GM12878 (cell line): ENCODE data around the gene CYSTM1. TPM values are rescaled to one million over a fixed set of nuclear protein-coding genes. Genes with fewer than 3 reads are reported as not detected.

Experiments used
- ATAC-seq: fragments of 200-7000 bp; cut with Tn5 transposase; 3 replicates; pipeline ENCODE4 v1.9.1; 2020; ENCODE audit warnings: mild to moderate bottlenecking, moderate library complexity
- BruUV-seq: library from RNA; stranded (reverse); fragments of 400-500 nt; replicated peaks from 2 replicates; lab custom pipeline; 2021; lab: Mats Ljungman, UMichigan
- CTCF ChIA-PET: fragments of 300-600 bp; sonication (Branson Sonifier 250); formaldehyde crosslinking; extraction: SDS; loops from one replicate; lab custom pipeline; 2021; ENCODE audit warnings: inconsistent platforms; lab: Yijun Ruan, JAX
- POLR2A ChIA-PET: fragments of 350-600 bp; formaldehyde crosslinking; extraction: SDS; loops from one replicate; lab custom pipeline; 2021; ENCODE audit warnings: inconsistent platforms; lab: Charles Lee
- RAD21 ChIA-PET: fragments of 300-600 bp; sonication (Branson Sonifier 250); formaldehyde crosslinking; loops from one replicate; lab custom pipeline; 2023; ENCODE audit warnings: antibody characterized with exemption; ENCODE audit not compliant: unreplicated experiment; lab: Charles Lee
- SMC1A ChIA-PET: fragments of 300-600 bp; sonication (Branson Sonifier 250); formaldehyde crosslinking; loops from one replicate; lab custom pipeline; 2023; ENCODE audit not compliant: unreplicated experiment, uncharacterized antibody; lab: Charles Lee
- DNase-seq: peaks from one replicate; pipeline ENCODE4 v3.0.0-alpha.2; 2011; ENCODE audit warnings: low read depth, low spot score
- FAIRE-seq: peaks from 3 replicates; lab custom pipeline; 2011; peaks lifted over from hg19 to GRCh38; lab: Jason Lieb, UNC
- H2AFZ ChIP-seq: 2 replicates; pipeline ENCODE4 v1.6.0; 2011; ENCODE audit warnings: low read depth, low read length, control low read depth; ENCODE audit not compliant: control insufficient read depth
- H3K27ac ChIP-seq: 2 replicates; pipeline ENCODE4 v1.5.1; 2011; ENCODE audit warnings: control low read depth; ENCODE audit not compliant: control insufficient read depth, insufficient read depth
- H3K27me3 ChIP-seq, 2 experiments: replicated peaks in 1 of 2; 2 replicates each; pipeline versions ENCODE4 v1.6.0 to v1.6.1; 2011; ENCODE audit warnings: low read length in 1 of 2; ENCODE audit not compliant: control insufficient read depth in 2 of 2, insufficient read depth in 2 of 2
- H3K36me3 ChIP-seq, 2 experiments: 2 replicates each; pipeline ENCODE4 v1.5.1; 2011; ENCODE audit warnings: low read length in 1 of 2; ENCODE audit not compliant: control insufficient read depth in 2 of 2, insufficient read depth in 2 of 2
- H3K4me1 ChIP-seq: 2 replicates; pipeline ENCODE4 v1.6.1; 2011; ENCODE audit warnings: mild to moderate bottlenecking, low read length, moderate library complexity, mixed read lengths; ENCODE audit not compliant: control insufficient read depth, insufficient read depth
- H3K4me2 ChIP-seq: 2 replicates; pipeline ENCODE4 v1.6.0; 2011; ENCODE audit warnings: control low read depth; ENCODE audit not compliant: control insufficient read depth, insufficient read depth
- H3K4me3 ChIP-seq: fragments of 200-600 bp; sonication (generic); 2 replicates; pipeline ENCODE4 v1.5.1; 2016
- H3K79me2 ChIP-seq: 2 replicates; pipeline ENCODE4 v1.6.0; 2011; ENCODE audit warnings: low read length; ENCODE audit not compliant: control insufficient read depth, insufficient read depth
- H3K9ac ChIP-seq: 2 replicates; pipeline ENCODE4 v1.8.0; 2011; ENCODE audit warnings: low read length, control low read depth, mixed read lengths; ENCODE audit not compliant: control insufficient read depth, insufficient read depth
- H3K9me3 ChIP-seq: replicated peaks from 3 replicates; pipeline ENCODE4 v1.5.1; 2011; ENCODE audit warnings: mild to moderate bottlenecking, low read length; ENCODE audit not compliant: control insufficient read depth, insufficient read depth
- H4K20me1 ChIP-seq: 2 replicates; pipeline ENCODE4 v1.6.0; 2011; ENCODE audit not compliant: control insufficient read depth, insufficient read depth
- CBX3 ChIP-seq: fragments of 200-600 bp; sonication (generic); IDR thresholded peaks from 2 replicates; pipeline ENCODE4 v1.6.1; 2016; ENCODE audit warnings: low read depth, borderline replicate concordance
- GATAD2B ChIP-seq: fragments of 450-650 bp; conservative IDR thresholded peaks from 2 replicates; pipeline ENCODE4 v1.6.1; 2017; ENCODE audit warnings: low read depth, mild to moderate bottlenecking, moderate library complexity
- HDGF ChIP-seq: fragments of 450-650 bp; IDR thresholded peaks from 2 replicates; pipeline ENCODE4 v1.6.1; 2016; ENCODE audit warnings: antibody characterized with exemption
- IRF5 ChIP-seq: fragments of 450-650 bp; IDR thresholded peaks from 2 replicates; pipeline ENCODE4 v1.6.1; 2017; ENCODE audit warnings: borderline replicate concordance
- LARP7 ChIP-seq: fragments of 450-650 bp; IDR thresholded peaks from 2 replicates; pipeline ENCODE4 v1.6.1; 2017; ENCODE audit warnings: mild to moderate bottlenecking
- MTA2 ChIP-seq: fragments of 450-650 bp; IDR thresholded peaks from 2 replicates; pipeline ENCODE4 v1.6.1; 2016; ENCODE audit warnings: low read depth, mild to moderate bottlenecking, moderate library complexity
- NFYA ChIP-seq: IDR thresholded peaks from 2 replicates; pipeline ENCODE4 v1.6.1; 2011; ENCODE audit warnings: low read depth, mild to moderate bottlenecking, low read length, improper control_type of control experiment, borderline replicate concordance
- PKNOX1 ChIP-seq: fragments of 450-650 bp; IDR thresholded peaks from 2 replicates; pipeline ENCODE4 v1.6.1; 2016; ENCODE audit warnings: mild to moderate bottlenecking
- REST ChIP-seq: IDR thresholded peaks from 2 replicates; pipeline ENCODE4 v1.6.1; 2012; ENCODE audit warnings: mild to moderate bottlenecking, low read depth, low read length
- ZNF274 ChIP-seq: IDR thresholded peaks from one replicate; pipeline ENCODE4 v1.8.0; 2011; ENCODE audit not compliant: insufficient read length, insufficient read depth
- ZSCAN29 ChIP-seq: fragments of 450-650 bp; IDR thresholded peaks from 2 replicates; pipeline ENCODE4 v1.6.1; 2017; ENCODE audit warnings: mild to moderate bottlenecking, moderate library complexity
- WGBS: methylation state at CpG from one replicate; pipeline ENCODE4 v1.1.6; 2016; ENCODE audit warnings: low lambda C conversion rate; ENCODE audit not compliant: insufficient replicate concordance, insufficient coverage; ENCODE audit errors: missing lambda C conversion rate; 5-methylcytosine and 5-hydroxymethylcytosine counted together
- in situ Hi-C: fragments of 300-500 bp; cut with MboI; formaldehyde crosslinking; loops from 9 replicates; pipeline ENCODE4 v1.14.3; 2018; ENCODE audit warnings: mixed read lengths
- intact Hi-C: fragments of 100-400 bp; cut with micrococcal nuclease; formaldehyde crosslinking; loops from one replicate; pipeline ENCODE4 v1.14.2; 2022; ENCODE audit not compliant: unreplicated experiment
- polyA plus RNA-seq, 11 experiments: library from polyadenylated mRNA; depleted of rRNA in 4 of 11; unstranded in 6 of 11; stranded (reverse) in 5 of 11; fragments of >200 nt; fragmentation: Nextera tagmentation in 4 of 11; fragmentation: Illumina TruSeq in 1 of 11; extraction: Ambion mirVana in 4 of 11; extraction: Trizol in 1 of 11; gene quantifications; 1 replicate in 1 of 11; 2 replicates in 10 of 11; pipeline versions ENCODE4 v1.2.1 to v1.2.3, GENCODE V29; 2011 to 2016; ENCODE audit warnings: inconsistent platforms in 2 of 11, missing spikeins in 2 of 11, low read depth in 1 of 11
- total RNA-seq, 4 experiments: library from RNA; depleted of rRNA in 3 of 4; stranded (reverse); fragments of >200 nt in 3 of 4; fragmentation: Illumina TruSeq in 1 of 4; extraction: Trizol in 1 of 4; gene quantifications; 2 replicates each; pipeline versions ENCODE4 v1.2.1 to v1.2.3, GENCODE V29; 2013 to 2021

CYSTM1 gene
- total and polyA plus RNA-seq, 10 of the 15 experiments (the other 5 are each of a cell fraction or from before 2014, with no cell fraction given): 52.7 to 261 (median 98.7) TPM

GRCh38 chr5:140176031-140176387 lies 1.0 kb downstream of the CYSTM1 start:
- no TSS peak for BruUV-seq
- no peak for TF ChIP-seq ZSCAN29
- 0 out of 2 replicates have a peak, but pooled peaks have one; percentile 3 for TF ChIP-seq MTA2
- SMC1A ChIA-PET: interaction anchor here (1.2 kb wide), 1 partner anchor 131 kb away, joined by 3 read pairs; no protein-coding TSS in a partner anchor
- no peak for FAIRE-seq
- POLR2A ChIA-PET: interaction anchor here (1.7 kb wide), 1 partner anchor 64 kb away, joined by 5 read pairs; no protein-coding TSS in a partner anchor
- H3K9me3 ChIP-seq: no peaks in the 10 kb centered on the region
- H3K36me3 ChIP-seq: no peaks in the 10 kb centered on the region
- peak overlapping the region; percentile 85 for H3K4me2 ChIP-seq
- peaks cover 6% of the 10 kb centered on the region for H3K79me2 ChIP-seq
- no peaks in the 10 kb centered on the region for H3K27me3 ChIP-seq
- H3K4me1 ChIP-seq: peaks cover 9% of the 10 kb centered on the region; the same call in 1 of the 2 replicates
- CTCF ChIA-PET: interaction anchor here (0.6 to 1.8 kb wide), 2 partner anchors 12 to 68 kb away, joined by 3 to 4 read pairs; no protein-coding TSS in a partner anchor
- H3K9ac ChIP-seq: peak overlapping the region; percentile 78
- peak overlapping the region; percentile 83 for H2AFZ ChIP-seq
- RAD21 ChIA-PET: interaction anchor here (1.3 kb wide), 1 partner anchor 68 kb away, joined by 3 read pairs; no protein-coding TSS in a partner anchor
- 21% methylated on average over 4 of the region's 4 CpGs for WGBS
- in situ Hi-C loops (no loop called here), intact Hi-C loops (loop anchor here (5.0 kb wide), 1 partner anchor 181 kb away; no protein-coding TSS in a partner anchor)
- ATAC-seq: no peak
- H3K27ac ChIP-seq: peak overlapping the region; percentile 72
- H3K4me3 ChIP-seq: peak overlapping the region; percentile 79
- DNase-seq: no peak
- no peaks in the 10 kb centered on the region for H4K20me1 ChIP-seq

GRCh38 chr5:140178086-140178410 lies 3.1 kb downstream of the CYSTM1 start:
- intact Hi-C loops: loop anchor here (5.0 kb wide), 1 partner anchor 179 kb away; no protein-coding TSS in a partner anchor
- Histone ChIP-seq H3K9me3 (no peaks in the 10 kb centered on the region), H3K27ac (no peak overlapping the region), H3K4me3 (no peak overlapping the region), H3K4me2 (no peak overlapping the region), H3K36me3 (no peaks in the 10 kb centered on the region), H4K20me1 (no peaks in the 10 kb centered on the region), H3K4me1 (peaks cover 22% of the 10 kb centered on the region), H3K27me3 (no peaks in the 10 kb centered on the region), H3K79me2 (peaks cover 9% of the 10 kb centered on the region), H3K9ac (no peak overlapping the region), H2AFZ (no peak overlapping the region)
- ChIA-PET CTCF (interaction anchor here (0.6 to 3.7 kb wide), 14 partner anchors 8 to 906 kb away, joined by 3 to 17 read pairs (median 4); no protein-coding TSS in a partner anchor), SMC1A (interaction anchor here (0.5 to 1.6 kb wide), 5 partner anchors 9 to 239 kb away, joined by 3 to 6 read pairs (median 3); no protein-coding TSS in a partner anchor), POLR2A (interaction anchor here (0.7 to 1.6 kb wide), 10 partner anchors 8 to 1146 kb away, joined by 3 to 10 read pairs (median 6); no protein-coding TSS in a partner anchor), RAD21 (interaction anchor here (1.2 to 2.3 kb wide), 2 partner anchors 8 to 29 kb away, joined by 3 to 7 read pairs; no protein-coding TSS in a partner anchor)
- FAIRE-seq: no peak
- BruUV-seq: no TSS peak
- ATAC-seq: no peak
- 100% methylated on average over 1 of the region's 1 CpG for WGBS
- DNase-seq: no peak
- in situ Hi-C loops: no loop called here
- no peak for TF ChIP-seq LARP7
- no peak for TF ChIP-seq NFYA
- no peak for TF ChIP-seq HDGF
- no peak for TF ChIP-seq PKNOX1
- no peak for TF ChIP-seq CBX3
- no peak for TF ChIP-seq GATAD2B
- TF ChIP-seq IRF5: no peak
- no peak for TF ChIP-seq ZNF274
- no peak for TF ChIP-seq REST
